GM18502 (cell line): Measurements from ENCODE around the gene PNPLA7.
"Not testable (repeated sequence)": the region's sequence is repeated elsewhere in the genome, so short reads cannot be mapped to it uniquely, and the experiment has no call there.

Experiments used
- ATAC-seq: cut with Tn5 transposase; IDR thresholded peaks from one replicate; pipeline ENCODE4 v1.9.1; 2021; ENCODE audit warnings: mild to moderate bottlenecking; ENCODE audit not compliant: unreplicated experiment, poor library complexity

PNPLA7 gene

GRCh38 chr9:137550231-137550621 lies at the start of gene PNPLA7:
TSS of gene PNPLA7 (minus strand) at chr9:137550402. CDS start at chr9:137550197, 205 bp downstream.
- ATAC-seq: no peak

- no peak for ATAC-seq
Measured at GRCh38 chr9:137598943-137599342, 48.7 kb upstream of the PNPLA7 start.

- ATAC-seq: not testable (repeated sequence)
Measured at GRCh38 chr9:137596577-137596976, 46.4 kb upstream of the PNPLA7 start.

GRCh38 chr9:137593176-137593575 lies 43.0 kb upstream of the PNPLA7 start:
- no peak for ATAC-seq

DNA sequence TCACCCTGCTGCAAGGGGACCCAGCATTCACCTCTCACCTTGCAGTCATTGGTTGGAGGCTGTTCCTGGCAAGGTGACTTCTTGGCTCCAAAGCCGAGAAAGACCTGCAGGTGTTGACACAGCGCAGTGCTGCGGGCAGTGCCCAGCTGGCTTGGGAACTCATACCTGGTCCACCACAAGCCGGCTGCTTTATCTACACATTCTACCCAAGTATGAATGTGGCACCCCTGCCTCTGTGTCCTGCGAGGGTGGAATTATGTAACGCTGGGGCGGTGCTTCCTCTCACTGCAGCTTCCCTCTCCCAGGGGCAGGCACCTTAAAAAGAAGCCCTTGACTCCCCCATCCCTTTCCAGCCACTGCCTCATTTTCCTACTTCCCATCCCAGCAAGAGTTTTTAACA lies 42.6 kb upstream of the PNPLA7 start:
- no peak for ATAC-seq

DNA sequence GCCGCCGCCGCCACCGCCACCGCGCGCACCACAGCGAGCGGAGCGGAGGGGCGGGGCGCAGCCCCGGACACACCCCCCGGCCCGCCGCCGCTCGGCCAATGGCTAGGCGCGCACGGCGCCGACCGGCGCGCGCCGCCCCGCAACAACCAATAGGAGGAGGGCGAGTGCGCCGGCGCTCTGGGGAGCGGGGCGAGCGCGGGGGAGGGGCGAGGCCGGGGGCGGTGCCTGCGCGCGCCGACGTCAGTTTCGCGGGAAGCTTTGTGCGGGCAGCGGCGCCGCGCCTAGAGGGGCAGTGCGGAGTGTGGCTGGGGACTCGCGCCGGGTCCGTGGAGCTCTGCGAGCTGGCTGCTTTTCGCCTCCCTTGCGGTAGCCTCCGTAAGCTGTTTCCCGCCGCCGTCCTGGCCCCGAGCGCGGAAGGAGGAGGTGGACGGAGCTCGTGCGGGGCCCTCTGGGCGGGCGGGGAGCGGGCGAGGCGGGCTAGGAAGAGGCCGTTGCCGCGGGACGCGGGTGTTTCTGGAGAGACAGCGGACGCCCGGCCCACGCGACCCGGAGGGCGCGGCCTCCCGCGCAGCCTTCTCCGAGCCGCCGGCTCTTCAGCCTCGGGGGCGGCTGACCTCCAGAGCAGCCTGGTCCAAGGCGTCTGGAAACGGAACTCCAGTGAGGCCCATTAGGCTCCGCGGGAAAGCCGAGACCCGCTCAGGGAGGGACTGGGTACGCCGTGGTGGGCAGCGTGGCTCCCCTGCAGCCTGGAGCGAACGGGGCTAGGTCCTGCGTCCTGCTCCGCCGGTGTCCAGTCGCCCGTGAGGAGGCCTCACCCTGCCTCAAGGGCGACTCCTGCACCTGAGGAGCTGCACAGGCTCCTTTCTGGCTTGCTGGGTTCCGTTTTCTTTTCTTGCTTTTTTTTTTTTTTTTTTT lies 40.5 kb upstream of the PNPLA7 start, which contains the start of gene ZMYND19:
ZMYND19 (minus strand) TSS at position 44 of the 915 bp plus-strand sequence. CDS start 249 bp downstream, outside the sequence.
- ATAC-seq: peak; percentile 83

- peak; percentile 31 for ATAC-seq
Measured at GRCh38 chr9:137590123-137590468, 39.9 kb upstream of the PNPLA7 start.

DNA sequence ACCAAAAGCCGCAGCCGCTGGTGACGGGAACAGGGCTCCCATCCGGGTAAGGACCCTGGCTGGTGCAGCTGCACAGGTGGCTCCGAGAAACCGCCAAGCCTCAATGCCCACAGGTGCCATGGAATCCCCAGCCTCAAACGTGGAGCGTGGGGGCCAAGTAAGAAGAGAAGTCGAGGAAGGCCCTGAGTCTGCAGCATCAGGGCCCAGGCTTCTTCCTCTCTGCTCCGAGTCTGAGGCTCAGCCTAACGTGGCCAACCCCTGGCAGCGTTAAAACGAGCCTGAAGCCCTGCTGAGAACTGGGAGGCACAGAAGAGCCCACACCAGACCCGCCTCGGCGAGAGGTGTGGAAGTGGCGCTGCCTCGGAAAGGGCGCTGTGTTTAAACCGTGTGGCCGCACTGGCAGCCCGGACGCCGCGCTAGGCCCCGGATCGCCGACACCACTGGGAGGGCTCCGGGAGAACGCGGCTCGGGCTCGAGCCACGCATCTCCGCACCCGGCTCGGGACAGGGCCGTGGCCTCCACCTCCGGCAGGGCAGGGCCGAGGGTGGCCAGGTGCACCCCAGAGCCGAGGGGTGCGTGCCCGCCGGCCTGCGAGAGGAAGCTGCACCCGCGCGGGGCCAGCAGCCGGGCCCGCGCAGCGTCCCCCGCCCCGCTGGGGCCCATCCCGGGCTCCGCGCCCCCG lies 39.4 kb upstream of the PNPLA7 start:
- ATAC-seq: peak; percentile 25

DNA sequence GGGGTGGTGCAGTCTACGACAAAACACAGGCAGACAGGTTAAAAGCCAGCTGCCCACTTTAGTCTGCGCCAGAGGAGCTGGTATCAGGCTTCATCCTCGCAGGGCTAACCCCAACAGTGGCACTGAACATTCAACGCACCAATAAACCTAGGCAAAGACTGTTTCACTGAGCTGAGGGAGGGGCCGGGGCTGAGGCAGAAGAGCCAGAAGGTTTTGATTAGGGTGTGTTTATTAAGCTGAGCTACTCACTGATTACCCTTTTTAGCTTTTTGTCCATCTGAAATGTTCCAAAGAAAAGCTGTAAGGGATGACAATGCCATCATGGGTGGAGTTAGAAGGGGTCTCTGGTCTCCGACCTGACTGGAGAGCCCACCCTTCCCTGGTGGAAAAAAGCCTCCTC lies 38.7 kb upstream of the PNPLA7 start:
- no peak for ATAC-seq

DNA sequence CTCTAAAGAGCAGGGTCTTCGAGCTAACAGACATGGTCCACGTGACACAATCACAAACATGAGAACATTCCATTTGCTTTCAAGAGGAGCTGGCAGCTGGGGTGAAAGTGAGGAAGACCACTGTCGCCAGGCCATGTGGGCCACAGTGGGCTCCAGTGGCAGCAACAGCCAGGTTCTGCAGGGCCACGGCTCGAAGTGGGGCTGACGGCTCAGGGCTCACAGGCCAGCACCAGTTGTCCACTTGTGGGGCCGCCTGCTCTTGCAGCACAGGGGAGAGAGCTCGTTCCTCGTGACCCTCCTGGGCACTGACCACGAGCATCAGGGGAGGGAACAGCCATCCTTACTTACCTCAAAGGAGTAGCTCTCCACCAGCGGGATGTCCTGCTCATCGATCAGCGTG lies 38.1 kb upstream of the PNPLA7 start:
- no peak for ATAC-seq

DNA sequence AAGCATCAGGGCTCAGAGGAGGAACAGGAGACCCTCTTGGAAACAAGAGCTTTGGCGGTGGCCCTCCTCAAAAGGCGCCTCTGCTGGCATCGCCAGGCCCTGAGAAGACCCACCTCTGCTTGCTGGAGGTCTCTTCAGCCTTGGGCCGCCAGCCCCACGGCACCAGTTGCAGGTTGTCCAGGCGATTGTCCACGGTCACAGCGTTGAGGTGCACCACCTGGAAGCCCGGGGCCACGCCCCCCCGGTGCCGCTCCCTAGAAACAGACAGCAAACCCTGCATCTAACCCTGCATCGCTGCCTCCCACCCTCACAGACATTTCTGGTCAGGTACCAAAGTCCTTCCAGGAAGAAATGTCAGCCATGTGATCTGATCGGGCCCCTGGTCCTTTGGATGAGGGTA lies 36.7 kb upstream of the PNPLA7 start:
- ATAC-seq: no peak

DNA sequence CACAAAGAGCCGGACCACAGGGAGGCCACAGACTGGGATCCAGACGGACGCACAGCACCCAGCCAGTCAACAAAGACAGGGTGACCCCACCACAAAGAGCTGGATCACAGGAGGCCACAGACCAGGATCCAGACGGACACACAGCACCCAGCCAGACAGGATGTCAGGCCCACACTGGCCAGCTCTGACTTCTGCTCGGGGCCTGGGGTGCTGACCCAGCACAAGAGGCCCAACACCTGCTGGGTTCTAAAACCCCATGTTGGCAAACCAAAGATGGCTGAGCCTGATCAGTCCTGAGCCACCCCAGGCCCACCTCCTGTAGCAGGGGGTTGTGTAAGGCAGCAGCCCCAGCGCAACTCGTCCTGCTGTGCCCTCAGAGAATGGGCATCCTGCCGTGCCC lies 33.8 kb upstream of the PNPLA7 start:
- no peak for ATAC-seq

GRCh38 chr9:137583347-137583746 lies 33.1 kb upstream of the PNPLA7 start:
- no peak for ATAC-seq

GRCh38 chr9:137582286-137582860 lies 32.2 kb upstream of the PNPLA7 start:
- no peak for ATAC-seq

DNA sequence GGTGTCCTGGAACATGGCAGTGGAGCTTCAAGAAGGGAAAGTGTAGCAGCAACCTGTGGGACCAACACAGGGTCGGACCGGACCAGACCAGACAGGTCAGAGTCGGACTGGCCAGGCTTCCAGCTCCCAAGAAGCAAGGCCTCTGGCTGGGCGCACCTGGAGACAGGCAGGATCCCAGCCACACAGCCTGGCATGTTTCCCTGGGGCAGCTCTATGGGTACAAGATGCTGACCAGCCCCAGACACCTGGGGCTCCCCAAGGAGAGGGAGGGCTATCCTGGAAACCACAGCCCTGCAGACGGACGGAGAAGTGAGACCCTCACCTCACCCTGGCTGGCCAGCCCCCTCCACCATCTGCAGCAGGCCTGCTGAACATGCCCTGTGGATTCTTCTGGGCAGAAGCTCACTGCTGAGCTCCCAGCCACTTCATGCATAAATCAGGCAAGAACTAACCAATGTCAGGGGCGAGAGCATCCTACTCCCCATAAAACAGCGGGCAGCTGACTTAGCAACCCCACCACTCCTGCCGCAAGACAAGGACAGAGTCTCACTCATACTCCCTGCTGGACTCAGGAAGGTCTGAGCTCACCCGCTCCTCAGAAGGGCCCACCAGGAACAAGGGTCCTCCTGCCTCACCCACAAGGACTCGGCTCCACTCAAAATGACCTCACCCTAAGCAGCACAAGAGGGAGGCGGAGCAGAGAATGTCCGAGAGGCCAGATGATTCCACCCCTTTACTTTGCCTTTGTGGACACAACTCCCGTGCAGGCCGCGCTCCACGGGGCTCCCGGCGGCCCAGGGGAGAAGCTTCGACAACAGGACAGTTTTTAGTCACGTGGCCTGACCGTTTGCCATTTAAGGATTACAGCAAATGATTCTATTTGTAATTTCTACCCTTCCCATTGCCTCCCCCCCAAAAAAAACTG lies 31.4 kb upstream of the PNPLA7 start:
- no peak for ATAC-seq

DNA sequence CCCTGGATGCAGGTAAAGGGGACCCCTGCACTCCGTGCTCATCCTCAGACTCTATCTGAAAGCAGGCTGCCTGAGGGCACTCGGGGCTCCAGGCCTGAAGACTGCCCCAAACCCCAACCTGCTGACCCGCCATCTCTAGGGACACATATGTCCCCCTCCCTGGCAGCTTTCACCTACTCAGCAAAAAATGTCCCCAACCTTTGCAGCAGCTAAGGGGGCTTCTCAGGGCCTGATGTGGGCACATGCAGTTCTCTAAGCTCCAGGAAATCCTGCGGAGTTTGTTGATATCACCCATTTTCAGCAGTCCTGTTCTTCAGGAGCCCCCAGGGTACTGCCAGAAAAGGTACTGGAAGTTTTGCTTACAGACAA lies 30.7 kb upstream of the PNPLA7 start:
- no peak for ATAC-seq

- ATAC-seq: no peak
Measured at GRCh38 chr9:137580209-137580953, 30.2 kb upstream of the PNPLA7 start.

- ATAC-seq: no peak
Measured at GRCh38 chr9:137579259-137579604, 29.0 kb upstream of the PNPLA7 start.

DNA sequence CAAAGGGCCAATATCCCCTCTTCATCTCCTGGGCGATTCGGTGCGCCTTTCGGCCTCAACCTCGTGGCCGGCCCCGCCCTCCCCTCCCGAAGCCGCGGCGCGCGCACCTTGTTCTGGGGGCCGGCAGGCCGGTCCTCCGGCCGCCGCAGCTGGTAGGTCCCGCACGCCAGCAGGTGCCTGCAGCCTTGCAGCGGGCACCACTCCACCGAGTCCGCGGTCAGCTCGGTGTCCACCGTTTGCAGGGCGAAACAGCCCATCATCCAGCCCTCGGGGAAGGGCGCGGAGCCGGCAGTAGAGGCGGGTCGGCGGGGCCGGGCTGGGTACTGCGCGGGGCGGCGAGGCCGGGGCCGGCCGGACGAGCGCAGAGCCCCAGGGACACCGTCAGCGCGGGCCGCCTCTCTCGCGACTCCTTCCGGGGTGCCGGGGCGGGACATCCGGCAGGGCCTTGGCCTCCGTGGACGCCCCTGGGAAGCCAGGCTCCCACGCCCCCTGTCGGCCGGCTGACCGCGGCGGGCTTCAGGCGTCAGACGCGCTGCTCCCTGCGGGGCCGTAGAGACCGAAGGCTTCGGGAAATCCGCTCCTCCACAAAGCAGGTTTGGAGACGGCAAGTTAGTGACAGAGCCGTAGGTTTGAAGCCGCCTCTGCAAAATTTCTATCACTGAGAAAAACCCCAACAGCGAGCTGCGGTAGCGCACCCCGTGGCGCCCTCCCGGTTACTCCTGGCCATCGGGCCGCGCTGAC lies 28.5 kb upstream of the PNPLA7 start, which contains the start of gene DPH7:
DPH7 (minus strand) TSS at position 408 of the 741 bp plus-strand sequence; CDS start at position 260, 148 bp downstream.
- ATAC-seq: peak; percentile 89
